GM18867 (cell line): ENCODE measurements around the gene GTPBP1.

Experiments used
- ATAC-seq: cut with Tn5 transposase; IDR thresholded peaks from one replicate; pipeline ENCODE4 v1.9.1; 2021; ENCODE audit warnings: mild to moderate bottlenecking, moderate library complexity; ENCODE audit not compliant: unreplicated experiment

GTPBP1 gene

DNA sequence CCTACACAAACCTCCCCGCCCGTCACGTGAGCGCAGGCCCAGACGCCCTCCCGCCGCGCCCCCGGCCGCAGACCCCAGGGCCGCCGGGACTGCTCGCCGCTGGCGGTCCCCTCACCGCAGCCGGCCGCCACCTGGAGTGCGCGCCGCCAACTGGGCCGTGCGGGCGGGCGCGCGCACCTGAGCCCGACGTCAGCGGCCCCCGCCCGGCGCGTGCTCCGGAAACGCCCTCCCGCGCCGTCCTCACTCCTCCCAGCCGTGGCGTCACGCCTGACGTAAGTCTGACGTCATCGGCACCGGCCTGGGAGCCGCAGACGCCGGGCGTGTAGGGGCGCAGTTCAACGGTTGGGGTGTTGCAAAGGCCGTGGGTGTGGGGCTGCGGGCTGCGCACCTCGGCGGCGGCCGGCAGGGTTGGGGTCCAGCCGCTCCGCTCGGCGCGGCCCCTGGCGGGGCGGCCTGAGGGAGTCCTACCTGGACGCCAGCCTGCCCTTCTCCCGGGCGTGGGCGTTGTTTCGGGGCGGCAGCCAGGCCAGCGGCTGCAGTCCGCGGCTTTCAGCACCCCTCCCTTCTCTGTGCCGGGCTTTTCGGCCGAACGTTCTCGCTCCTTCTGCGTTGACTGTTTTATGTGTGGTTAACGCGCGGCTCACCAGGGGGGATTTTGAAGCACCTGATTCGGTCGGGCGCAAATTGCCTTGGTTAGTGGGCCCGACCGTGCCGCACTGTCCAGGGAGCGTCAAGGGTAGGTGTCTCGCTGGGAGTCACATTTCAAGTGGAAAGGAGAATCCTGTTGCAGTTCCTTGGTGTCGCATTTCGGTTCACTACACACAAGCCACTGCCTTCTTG is 4.7 kb upstream of the GTPBP1 start, which contains the start of gene JOSD1:
Gene JOSD1, minus strand, starts transcription at position 155 of the 840 bp plus-strand sequence. CDS start 956 bp downstream, outside the sequence.
- ATAC-seq = peak; percentile 44

DNA sequence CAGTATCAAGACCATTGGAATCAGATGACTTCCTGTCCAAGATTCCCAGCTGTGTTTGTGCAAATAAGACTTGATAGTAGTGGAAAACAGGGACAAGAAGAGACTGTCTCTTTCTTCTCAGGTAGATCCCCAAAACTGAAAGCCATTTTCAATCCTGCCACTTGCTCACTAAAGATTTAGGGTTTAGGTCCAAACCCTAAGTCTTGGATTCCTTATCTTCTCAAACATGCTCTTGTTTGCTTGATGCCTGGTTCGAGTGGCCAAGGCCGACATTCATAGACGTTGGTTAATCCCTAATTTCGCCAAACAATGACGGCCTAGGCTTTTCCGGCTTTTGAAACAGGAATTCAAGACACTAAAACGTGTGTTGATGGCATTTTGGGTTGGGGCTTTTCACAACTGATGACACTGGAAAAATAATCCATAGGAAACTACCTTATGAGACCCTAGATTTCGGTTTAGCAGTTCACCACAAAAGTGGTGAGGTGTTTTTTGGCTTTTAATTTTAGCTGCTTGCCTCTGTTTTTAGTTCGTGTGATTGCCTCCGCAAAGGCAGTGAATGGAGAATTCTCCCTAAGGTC is 1.0 kb upstream of the GTPBP1 start:
- ATAC-seq = no peak

DNA sequence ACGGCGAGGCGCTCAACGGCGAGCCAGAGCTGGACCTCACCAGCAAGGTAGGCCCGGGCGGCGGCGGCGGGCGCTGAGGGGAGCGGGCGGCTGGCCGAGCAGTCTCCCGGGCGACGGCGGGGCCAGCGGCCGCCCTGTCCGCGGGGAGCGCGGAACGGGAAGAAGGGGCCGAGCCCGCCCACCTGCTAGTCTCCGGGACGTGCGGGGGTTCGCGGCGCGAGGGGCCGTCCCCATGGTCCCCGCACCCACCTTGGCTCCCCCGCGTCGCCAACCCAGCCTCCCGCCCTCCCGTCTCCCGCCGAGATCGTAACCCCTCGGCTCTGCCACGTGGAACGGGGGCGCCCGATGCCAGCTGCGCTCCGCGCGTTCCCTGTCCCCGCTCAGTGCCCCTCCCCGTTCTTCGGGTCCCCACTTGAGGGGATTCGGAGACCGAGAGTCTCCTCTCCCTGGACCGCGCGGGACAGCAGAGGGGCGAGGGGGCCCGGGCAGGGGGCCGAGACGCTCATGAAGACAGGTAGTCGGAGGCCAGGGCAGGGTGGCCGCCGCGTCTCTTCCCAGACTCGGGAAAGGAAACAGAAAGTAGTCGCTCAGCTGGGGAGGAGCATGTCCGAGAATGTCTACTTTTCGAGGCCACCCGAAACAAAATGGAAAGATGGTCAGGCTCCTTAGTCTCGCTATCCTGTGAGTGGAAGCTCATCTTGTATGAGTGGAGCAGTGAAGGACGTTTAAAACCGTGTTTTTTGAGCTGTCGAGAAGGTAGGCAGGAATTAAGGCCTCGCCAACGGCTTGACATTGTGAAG is 557 bp downstream of the GTPBP1 start:
- ATAC-seq = peak; percentile 4

- no peak for ATAC-seq
Measured at GRCh38 chr22:38706901-38707195, 1.1 kb downstream of the GTPBP1 start.

DNA sequence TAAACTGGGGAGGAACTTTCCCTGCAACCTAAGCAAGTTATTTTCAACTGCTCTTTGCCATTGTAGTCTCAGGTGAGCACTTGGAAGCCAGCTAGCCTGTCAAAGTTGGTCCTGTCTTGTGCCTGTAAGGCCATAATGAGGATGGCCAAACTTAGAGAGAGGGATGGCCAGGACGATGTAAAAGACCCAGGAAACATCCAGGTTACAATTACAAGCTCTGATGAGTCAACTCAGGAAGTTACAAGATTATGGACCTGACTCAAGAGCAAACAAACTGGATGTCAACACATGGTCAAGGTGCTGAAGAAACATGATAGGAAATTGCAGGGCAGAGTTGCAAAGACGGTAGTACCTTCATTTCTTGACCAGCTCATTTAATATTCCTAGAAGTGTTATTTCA is 1.6 kb downstream of the GTPBP1 start:
- no peak for ATAC-seq

GRCh38 chr22:38707984-38708383 is 2.2 kb downstream of the GTPBP1 start:
- ATAC-seq = no peak

GRCh38 chr22:38709306-38709705 is 3.6 kb downstream of the GTPBP1 start:
- no peak for ATAC-seq

- ATAC-seq = no peak
Measured at GRCh38 chr22:38710351-38710750, 4.6 kb downstream of the GTPBP1 start.

GRCh38 chr22:38710866-38711265 is 5.1 kb downstream of the GTPBP1 start:
- no peak for ATAC-seq

GRCh38 chr22:38712486-38713207 is 6.9 kb downstream of the GTPBP1 start:
- no peak for ATAC-seq

DNA sequence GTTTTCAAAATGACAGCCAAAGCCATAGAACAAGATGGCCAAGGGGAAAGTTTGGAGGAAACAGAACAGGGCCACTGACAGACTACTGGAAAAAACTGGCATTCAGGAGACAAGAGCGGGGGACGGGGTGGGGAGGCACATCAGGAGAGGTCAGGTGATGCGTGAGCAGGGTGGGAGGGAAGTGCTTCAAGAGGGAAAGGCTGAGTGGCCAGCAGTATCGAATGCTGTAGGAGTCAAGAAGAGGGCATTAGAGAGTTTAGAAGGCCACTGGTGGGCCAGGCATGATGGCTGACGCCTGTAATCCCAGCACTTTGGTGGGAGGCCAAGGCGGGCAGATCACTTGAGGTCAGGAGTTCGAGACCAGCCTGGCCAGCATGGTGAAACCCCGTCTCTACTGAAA is 8.2 kb downstream of the GTPBP1 start:
- no peak for ATAC-seq

GRCh38 chr22:38715176-38715764 is 9.5 kb downstream of the GTPBP1 start:
- no peak for ATAC-seq

- no peak for ATAC-seq
Measured at GRCh38 chr22:38715852-38716251, 10.1 kb downstream of the GTPBP1 start.

DNA sequence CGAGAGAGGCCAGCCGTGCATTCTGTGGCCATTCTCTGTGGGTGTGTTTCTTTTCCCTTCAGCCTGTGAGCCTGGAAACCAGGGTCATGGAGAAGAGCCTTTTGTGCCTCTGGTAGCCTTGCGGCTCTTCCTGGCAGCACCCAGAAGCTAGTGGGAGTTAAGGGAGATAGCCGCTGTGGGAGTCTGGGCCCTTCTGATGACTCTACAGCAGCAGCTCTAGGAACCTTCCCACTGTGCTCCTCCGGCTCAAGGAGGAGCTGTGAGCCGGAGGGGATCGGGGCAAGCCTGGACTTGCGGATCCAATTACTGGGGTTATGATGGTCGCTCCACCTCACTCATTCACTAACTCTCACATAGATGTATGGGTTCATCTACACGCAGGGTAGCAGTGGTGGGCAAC is 10.5 kb downstream of the GTPBP1 start:
- no peak for ATAC-seq

- ATAC-seq = no peak
Measured at GRCh38 chr22:38716826-38717225, 11.1 kb downstream of the GTPBP1 start.

- ATAC-seq = no peak
Measured at GRCh38 chr22:38717244-38717643, 11.5 kb downstream of the GTPBP1 start.

GRCh38 chr22:38718414-38718813 is 12.7 kb downstream of the GTPBP1 start:
- no peak for ATAC-seq

GRCh38 chr22:38719196-38719595 is 13.5 kb downstream of the GTPBP1 start:
- no peak for ATAC-seq

DNA sequence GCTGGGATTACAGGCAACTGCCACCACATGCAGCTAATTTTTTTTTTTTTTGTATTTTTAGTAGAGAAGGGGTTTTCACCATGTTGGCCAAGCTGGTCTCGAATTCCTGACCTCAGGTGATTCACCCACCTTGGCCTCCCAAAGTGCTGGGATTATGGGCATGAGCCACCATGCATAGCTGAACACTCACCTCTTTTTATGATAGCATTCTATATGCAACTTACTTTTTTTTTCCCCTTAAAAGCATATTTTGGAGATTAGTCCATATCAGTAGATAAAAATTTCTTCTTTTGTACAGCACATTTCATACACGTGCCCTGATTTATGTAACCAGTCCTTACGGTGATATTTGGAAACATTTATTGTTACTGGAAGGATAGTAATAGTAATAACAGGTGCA is 14.6 kb downstream of the GTPBP1 start:
- no peak for ATAC-seq

GRCh38 chr22:38721551-38721950 is 15.8 kb downstream of the GTPBP1 start:
- no peak for ATAC-seq

DNA sequence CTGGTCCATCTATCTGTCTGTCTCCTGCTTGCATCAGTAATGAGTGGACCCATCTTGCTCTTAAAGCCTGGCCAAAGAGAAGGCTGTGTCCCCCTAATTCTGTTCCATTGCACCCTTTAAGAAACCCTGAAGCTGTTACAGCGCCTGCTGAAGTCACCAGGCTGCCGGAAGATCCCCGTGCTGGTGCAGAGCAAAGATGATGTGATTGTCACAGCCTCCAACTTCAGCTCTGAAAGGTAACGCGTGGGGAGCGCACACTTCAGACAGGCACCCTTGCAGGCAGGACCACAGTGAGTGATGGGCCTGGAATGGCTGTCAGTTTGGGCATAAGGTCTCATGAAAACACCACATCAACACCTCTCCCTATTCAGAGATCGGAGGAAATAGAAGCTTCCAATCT is 18.4 kb downstream of the GTPBP1 start:
- ATAC-seq = no peak
